HFF-Myc (cell line): ENCODE results near the gene TCF21.
"Not testable (repeated sequence)": the region's sequence is repeated elsewhere in the genome, so short reads cannot be mapped to it uniquely, and the experiment has no call there.

Source experiments
- DNase-seq: peaks from one replicate; pipeline ENCODE4 v3.0.0-alpha.2; 2011; ENCODE audit warnings: low read depth; ENCODE audit errors: extremely low read depth
- H3K4me3 ChIP-seq: replicated peaks from 2 replicates; pipeline ENCODE4 v1.5.1; 2011; ENCODE audit warnings: low read depth, mild to moderate bottlenecking, control low read depth, low read length
- TF ChIP-seq, protein P1 (sequence below): IDR thresholded peaks from 2 replicates; pipeline ENCODE4 v1.5.1; 2012; ENCODE audit warnings: mild to moderate bottlenecking, low read depth, low read length, control low read depth; ENCODE audit errors: missing control alignments

TCF21 gene

DNA sequence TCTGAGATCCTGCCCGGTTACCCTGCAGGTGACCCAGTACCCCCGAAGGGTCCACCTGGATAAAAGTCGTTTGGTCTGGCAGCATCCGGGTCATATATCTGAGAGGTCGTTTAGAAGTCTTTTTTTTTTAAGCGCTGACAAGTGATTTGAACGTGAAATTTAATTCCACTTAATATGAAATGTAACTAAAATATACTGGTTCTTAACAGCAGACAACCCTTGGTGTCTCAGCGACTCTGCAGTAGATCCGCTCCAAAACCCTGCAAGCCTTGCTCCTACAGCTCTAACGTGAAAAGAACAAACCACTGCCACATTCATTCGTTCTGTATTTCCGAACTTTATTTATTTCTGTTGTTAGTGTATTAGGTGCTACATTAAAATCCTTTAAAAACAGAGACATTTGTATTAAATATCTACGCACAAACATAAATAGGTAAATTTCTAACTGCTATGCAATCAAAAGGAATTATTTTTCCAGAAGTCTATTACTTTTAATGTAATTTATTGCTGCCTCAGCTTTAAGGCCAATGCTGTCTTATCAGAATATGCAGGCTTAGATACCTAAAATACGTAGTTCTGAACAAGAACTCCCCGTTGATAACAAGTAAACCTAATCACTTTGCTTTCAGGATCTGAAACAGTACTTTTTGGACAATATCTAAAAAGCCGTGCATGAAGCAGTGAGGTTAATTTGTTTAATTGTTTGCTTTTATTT, 33.5 kb upstream of the TCF21 start:
- no peak overlapping the region for H3K4me3 ChIP-seq
- no peak for DNase-seq
- TF ChIP-seq, protein P1, sequence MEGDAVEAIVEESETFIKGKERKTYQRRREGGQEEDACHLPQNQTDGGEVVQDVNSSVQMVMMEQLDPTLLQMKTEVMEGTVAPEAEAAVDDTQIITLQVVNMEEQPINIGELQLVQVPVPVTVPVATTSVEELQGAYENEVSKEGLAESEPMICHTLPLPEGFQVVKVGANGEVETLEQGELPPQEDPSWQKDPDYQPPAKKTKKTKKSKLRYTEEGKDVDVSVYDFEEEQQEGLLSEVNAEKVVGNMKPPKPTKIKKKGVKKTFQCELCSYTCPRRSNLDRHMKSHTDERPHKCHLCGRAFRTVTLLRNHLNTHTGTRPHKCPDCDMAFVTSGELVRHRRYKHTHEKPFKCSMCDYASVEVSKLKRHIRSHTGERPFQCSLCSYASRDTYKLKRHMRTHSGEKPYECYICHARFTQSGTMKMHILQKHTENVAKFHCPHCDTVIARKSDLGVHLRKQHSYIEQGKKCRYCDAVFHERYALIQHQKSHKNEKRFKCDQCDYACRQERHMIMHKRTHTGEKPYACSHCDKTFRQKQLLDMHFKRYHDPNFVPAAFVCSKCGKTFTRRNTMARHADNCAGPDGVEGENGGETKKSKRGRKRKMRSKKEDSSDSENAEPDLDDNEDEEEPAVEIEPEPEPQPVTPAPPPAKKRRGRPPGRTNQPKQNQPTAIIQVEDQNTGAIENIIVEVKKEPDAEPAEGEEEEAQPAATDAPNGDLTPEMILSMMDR = no peak

DNA sequence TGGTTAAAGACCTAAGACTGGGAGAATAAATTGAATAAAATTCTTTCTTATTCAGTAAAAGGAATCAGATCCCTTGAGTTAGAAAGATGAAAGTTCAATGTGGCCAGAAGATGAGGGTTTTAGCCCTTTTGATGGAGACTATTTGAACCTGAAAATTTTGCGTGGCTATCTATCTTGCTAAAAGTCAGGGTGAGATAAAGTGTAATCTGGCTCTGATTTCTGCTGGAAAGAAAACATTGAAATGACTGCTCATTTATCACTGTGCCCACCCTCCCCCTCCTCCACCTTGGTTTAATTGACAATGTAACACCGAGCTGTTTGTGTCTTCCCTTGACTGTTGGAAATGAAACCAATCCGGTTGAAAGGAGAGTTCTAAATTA, 32.9 kb upstream of the TCF21 start:
- no peak for DNase-seq
- no peak overlapping the region for H3K4me3 ChIP-seq
- TF ChIP-seq, protein P1 = no peak

DNA sequence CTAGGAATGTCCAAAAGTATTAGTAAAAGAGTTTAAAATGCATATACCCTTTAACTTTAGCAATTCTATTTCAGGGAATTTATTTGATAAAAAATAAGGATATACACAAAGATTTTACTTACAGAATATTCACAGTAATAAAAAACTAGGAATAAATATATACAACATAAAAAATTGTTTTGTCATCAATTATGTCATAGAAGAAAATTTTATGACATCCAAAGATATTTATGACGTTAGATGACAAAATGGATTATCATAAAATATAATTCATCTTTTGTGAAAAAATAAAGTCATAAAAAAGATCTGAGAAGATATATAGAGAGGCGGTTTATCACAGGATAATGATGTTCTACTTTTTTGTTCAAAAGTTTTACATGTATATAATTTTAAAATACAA, 32.0 kb upstream of the TCF21 start:
- no peak overlapping the region for H3K4me3 ChIP-seq

DNA sequence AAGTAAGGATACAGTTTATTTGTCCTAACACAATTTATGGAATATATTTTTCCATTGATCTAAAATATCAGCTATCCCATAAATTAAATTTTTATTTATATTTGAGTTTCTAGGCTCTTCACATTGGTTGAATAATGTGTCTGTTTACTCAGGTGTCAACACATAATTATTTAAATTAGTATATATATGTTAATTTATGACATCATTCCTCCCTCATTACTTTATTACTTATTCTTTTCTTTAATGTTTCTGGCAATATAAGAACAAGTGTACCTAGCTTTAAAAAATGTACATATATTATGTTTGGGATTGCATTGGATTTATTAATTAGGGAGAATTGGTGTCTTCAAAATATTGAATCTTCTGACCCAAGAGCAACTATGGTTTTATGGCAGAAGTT, 31.2 kb upstream of the TCF21 start:
- DNase-seq = no peak
- no peak overlapping the region for H3K4me3 ChIP-seq
- TF ChIP-seq, protein P1 = no peak

More for the DNA sequence above, 32.0 kb upstream of the TCF21 start:
- TF ChIP-seq, protein P1 = no peak
- no peak for DNase-seq

DNA sequence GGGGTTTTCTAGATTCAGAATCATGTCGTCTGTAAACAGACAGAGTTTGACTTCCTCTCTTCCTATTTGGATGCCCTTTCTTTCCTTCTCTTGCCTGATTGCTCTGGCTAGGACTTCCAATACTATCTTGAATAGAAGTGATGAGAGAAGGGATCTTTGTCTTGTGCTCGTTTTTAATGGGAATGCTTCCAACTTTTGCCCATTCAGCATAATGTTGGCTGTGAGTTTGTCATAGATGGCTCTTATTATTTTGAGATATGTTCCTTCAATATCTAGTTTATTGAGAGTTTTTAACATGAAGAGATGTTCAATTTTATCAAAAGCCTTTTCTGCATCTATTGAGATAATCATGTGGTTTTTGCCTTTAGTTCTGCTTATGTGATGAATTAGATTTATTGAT, 27.6 kb upstream of the TCF21 start:
- not testable (repeated sequence) for DNase-seq, H3K4me3 ChIP-seq

DNA sequence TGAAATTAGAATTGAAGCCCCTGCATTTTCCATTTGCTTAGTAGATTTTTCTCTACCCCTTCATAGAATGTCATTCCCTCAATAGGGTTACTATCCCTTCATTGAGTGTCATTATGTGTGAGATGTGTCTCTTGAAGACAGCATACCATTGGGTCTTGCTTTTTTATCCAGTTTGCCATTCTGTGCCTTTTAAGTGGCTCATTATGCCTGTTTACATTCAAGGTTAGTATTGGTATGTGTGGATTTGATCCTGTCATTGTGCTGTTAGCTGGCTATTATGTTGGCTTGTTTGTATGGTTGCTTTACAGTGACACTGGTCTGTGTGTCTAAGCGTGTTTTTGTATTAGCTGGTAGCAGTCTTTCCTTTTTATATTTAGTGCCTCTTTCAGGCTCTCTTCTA, 25.7 kb upstream of the TCF21 start:
- TF ChIP-seq, protein P1 = no peak
- no peak for DNase-seq

DNA sequence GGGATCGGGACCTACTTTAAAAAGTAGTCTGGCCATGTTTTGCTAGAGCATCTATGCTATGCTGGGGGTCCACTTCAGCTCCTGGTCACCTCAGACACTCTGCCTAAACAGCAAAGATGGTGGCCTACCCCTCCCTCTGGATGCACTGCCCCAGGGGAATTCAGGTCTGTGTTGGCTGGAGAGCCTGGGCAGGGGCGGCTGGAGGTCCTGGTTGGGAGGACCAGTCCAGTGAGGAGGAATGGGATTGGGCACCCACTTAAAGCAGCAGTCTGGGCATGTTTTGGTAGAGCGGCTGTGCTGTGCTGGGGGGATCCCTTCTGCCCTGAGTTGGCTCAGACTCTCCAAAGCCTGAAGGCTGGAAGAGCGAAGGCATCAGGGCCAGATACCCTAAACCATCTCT, 23.2 kb upstream of the TCF21 start:
- TF ChIP-seq, protein P1 = no peak

More for the DNA sequence above, 25.7 kb upstream of the TCF21 start:
- no peak overlapping the region for H3K4me3 ChIP-seq

More for the DNA sequence above, 23.2 kb upstream of the TCF21 start:
- H3K4me3 ChIP-seq = no peak overlapping the region
- no peak for DNase-seq
